ENCODE data around the gene HPS6.
"Not testable (repeated sequence)": the region's sequence is repeated elsewhere in the genome, so short reads cannot be mapped to it uniquely, and the experiment has no call there.

Gene HPS6

DNA sequence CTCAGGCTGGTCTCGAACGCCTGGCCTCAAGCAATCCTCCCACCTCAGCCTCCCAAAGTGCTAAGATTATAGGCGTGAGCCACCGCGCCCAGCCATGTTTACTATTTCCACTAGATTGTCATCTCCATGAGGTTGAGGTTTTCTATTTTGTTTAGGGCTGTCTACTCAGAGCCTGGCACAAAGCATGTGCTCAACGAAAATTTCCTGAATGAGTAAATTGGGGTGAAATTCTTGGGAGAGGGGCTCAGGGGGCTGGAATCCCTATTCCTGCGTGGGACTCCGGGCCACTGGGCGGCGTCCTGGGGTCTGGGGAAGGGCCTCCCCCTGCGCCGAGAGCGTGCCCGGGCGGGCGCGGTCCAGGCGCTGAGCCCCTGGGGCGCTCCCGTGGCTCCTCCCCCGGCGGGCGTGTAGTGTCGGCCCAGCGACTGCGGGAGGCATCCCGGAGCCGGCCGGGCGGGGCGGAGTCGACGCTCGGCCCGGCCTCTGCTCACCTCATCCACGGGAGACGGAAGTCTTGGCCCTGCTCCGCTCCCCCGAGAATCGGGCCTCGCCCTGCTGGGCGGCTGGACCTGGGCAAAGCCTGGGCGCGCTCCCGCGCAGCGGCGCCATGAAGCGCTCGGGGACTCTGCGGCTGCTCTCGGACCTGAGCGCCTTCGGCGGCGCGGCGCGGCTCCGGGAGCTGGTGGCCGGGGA lies at the start of gene HPS6:
Gene HPS6 (plus strand): TSS at position 482 of the 693 bp plus-strand sequence. CDS start 126 bp downstream, at position 608.
- DNase-seq: peak in 53 of 56 donors; percentile 10 to 87 (median 67)

- DNase-seq: no peak
These were observed 48.7 kb upstream of the HPS6 start for GRCh38 chr10:102016416-102016815.

- no peak for DNase-seq
These were observed 47.9 kb upstream of the HPS6 start for GRCh38 chr10:102017295-102017694.

- DNase-seq: no peak
These were observed 44.2 kb upstream of the HPS6 start for GRCh38 chr10:102020938-102021337.

GRCh38 chr10:102024799-102025198 lies 40.4 kb upstream of the HPS6 start:
- DNase-seq: no peak

DNA sequence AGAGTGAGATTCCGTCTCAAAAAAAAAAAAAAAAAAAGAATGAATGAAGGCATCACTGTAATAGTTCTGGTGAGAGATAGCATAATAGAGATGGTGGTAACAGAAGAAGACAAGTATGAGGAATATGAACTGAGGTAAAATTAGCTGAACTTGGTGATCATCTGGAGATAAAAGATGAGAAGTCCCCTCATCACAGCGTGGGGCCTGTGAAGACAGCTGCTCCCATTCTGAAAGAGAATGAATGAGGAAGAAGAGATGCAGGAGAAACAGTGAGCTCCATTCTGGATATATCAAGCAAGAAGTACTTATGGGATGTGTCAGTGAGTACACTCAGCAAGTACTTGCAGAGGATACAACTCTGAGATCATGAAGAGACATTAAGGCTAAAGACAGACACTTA lies 37.9 kb upstream of the HPS6 start:
- no peak for DNase-seq

- DNase-seq: no peak
These were observed 31.4 kb upstream of the HPS6 start for GRCh38 chr10:102033787-102034186.

DNA sequence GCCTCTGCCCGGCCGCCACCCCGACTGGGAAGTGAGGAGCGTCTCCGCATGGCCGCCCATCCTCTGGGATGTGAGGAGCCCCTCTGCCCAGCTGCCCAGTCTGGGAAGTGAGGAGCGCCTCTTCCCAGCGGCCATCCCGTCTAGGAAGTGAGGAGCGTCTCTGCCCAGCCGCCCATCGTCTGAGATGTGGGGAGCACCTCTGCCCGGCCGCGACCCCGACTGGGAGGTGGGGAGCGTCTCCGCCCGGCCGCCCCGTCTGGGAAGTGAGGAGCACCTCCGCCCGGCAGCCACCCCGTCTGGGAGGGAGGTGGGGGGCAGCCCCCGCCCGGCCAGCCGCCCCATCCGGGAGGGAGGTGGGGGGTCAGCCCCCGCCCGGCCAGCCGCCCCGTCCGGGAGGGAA lies 29.3 kb upstream of the HPS6 start:
- not testable (repeated sequence) for DNase-seq

- no peak for DNase-seq
These were observed 26.7 kb upstream of the HPS6 start for GRCh38 chr10:102038410-102038809.

GRCh38 chr10:102040305-102041050 lies 24.7 kb upstream of the HPS6 start:
- no peak for DNase-seq

GRCh38 chr10:102045292-102045691 lies 19.9 kb upstream of the HPS6 start:
- DNase-seq: no peak

- no peak for DNase-seq
These were observed 19.1 kb upstream of the HPS6 start for GRCh38 chr10:102046095-102046494.

- peak in 9 of 56 donors; percentile 8 to 51 (median 40) for DNase-seq
These were observed 10.1 kb upstream of the HPS6 start for GRCh38 chr10:102054881-102055646.

DNA sequence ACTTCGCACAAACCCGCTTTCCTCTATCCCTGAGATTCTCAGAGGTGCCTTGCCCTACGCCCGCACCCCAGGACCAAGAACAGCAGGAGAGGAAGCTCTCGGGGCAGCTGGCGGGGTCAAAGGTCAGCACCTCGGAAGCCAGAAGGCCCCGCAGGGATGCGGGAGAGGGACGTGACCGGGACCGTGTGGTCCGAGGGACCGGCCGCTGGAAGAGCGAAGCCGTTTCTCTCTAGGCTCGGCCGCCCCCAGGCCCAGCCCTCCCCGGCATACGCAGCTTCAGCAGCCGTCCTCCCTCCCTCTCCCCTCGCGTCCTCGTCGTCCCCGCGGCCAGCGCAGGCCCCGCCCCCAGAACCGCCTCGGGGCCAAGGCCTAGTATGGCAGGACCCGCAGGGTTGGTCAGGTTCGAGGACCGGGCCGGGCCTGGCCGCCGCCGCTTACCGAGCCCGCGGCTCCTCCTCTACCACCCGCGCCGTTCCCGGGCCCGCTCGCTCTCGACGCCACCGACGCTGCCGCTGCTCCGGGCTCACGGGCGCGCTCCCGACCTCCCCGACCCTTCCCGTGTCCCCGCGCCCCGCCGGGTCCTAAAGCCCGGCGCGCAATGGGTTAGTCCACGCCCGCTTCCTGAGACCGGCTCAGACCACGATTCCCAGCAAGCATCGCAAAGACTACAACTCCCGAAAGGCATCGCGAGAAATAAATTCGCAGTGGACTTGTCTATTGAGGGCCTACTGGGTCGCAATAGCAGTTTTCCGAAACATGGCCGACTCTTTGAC lies 9.3 kb upstream of the HPS6 start, which contains the start of gene ARMH3:
Gene ARMH3 (minus strand): TSS at position 527 of the 773 bp plus-strand sequence. CDS start 16,059 bp downstream, outside the sequence.
- DNase-seq: peak; percentile 38 to 98 (median 91)

- DNase-seq: no peak
These were observed 5.2 kb upstream of the HPS6 start for GRCh38 chr10:102059987-102060386.

GRCh38 chr10:102064503-102064867 lies 664 bp upstream of the HPS6 start:
- no peak for DNase-seq

GRCh38 chr10:102065561-102066398 lies 631 bp downstream of the HPS6 start:
- peak in 11 of 56 donors; percentile 7 to 50 (median 29) for DNase-seq

GRCh38 chr10:102066399-102067088 lies 1.4 kb downstream of the HPS6 start:
- DNase-seq: no peak

DNA sequence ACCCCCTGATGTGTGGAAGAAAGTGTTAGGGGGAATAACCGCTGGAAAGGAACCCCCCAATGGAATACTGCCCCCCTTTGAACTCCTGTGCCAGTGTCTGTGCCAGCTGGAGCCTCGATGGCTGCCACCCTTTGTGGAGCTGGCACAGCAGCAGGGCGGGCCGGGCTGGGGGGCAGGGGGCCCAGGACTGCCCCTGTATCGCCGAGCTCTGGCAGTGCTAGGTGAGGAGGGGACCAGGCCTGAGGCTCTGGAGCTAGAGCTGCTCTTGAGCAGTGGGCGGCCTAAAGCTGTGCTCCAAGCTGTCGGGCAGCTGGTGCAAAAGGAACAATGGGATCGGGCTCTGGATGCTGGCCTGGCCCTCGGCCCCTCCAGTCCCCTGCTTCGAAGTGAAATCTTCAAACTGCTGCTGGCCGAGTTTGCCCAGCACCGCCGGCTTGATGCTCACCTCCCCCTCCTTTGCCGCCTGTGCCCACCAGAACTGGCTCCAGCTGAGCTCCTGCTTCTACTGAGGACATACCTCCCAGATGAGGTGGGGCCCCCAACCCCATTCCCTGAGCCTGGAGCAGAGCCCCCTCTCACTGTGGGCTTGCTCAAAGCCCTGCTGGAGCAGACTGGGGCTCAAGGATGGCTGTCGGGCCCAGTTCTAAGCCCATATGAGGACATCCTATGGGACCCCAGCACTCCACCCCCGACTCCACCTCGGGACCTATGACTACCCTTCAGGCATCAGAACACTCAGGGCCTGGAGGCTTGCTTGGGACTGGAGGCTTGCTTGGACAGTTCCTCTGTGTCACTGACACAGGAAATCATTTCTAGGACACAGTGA lies 2.2 kb downstream of the HPS6 start:
- no peak for DNase-seq
